ENCODE results near the gene CAPZB. TPM values are rescaled to one million over a fixed set of nuclear protein-coding genes. Genes with fewer than 3 reads are reported as not detected.

Gene CAPZB
- total and polyA plus RNA-seq, 7 donors: 179 to 284 (median 224) TPM

- Histone ChIP-seq H3K9me3 (no peaks in the 10 kb centered on the region), H3K27ac (peak overlapping the region; percentile 79), H3K27me3 (ENCODE audit: insufficient read depth in 3 of 3, low read length in 2 of 3) (no peaks in the 10 kb centered on the region), H3K4me1 (peaks cover 88% of the 10 kb centered on the region), H3K36me3 (ENCODE audit: insufficient read depth in 1 of 2, low read depth in 1 of 2) (no peaks in the 10 kb centered on the region), H3K4me3 (peak overlapping the region; percentile 15)
- ATAC-seq (peak in 1 of 4 donors; percentile 7), DNase-seq (peak; percentile 74 to 82)
- no peak for TF ChIP-seq CTCF (IDR thresholded peaks at IDR 0.05)
- intact Hi-C loops (cut with DNase I): loop anchor here in 1 of 2 donors (10.0 kb wide), 1 partner anchor 47 kb away; the partner anchor contains the start of gene CAPZB
- WGBS, 3 donors: 44 to 61% (median 48%) methylated on average over 17 of the region's 17 CpGs
Measured at GRCh38 chr1:19437891-19438294, 47.4 kb downstream of the CAPZB start.

- peak; percentile 71 to 83 for DNase-seq
- intact Hi-C loops (cut with DNase I): loop anchor here in 1 of 2 donors (10.0 kb wide), 1 partner anchor 48 kb away; the partner anchor contains the start of gene CAPZB
- peak; percentile 29 to 65 (median 48) for ATAC-seq
- Histone ChIP-seq H3K27ac (peak overlapping the region; percentile 79), H3K4me1 (peaks cover 94% of the 10 kb centered on the region), H3K9me3 (no peaks in the 10 kb centered on the region), H3K27me3 (ENCODE audit: insufficient read depth in 3 of 3, low read length in 2 of 3) (no peaks in the 10 kb centered on the region), H3K4me3 (peak overlapping the region; percentile 15), H3K36me3 (ENCODE audit: insufficient read depth in 1 of 2, low read depth in 1 of 2) (no peaks in the 10 kb centered on the region)
- WGBS, 3 donors: 27 to 40% (median 32%) methylated on average over 8 of the region's 8 CpGs
- TF ChIP-seq CTCF (IDR thresholded peaks at IDR 0.05): no peak
Measured at GRCh38 chr1:19436716-19437476, 48.4 kb downstream of the CAPZB start.

- no peak overlapping the region for H3K4me3 ChIP-seq
- peaks cover 96% of the 10 kb centered on the region for H3K4me1 ChIP-seq
Measured at GRCh38 chr1:19435851-19436455, 49.4 kb downstream of the CAPZB start.

GRCh38 chr1:19435181-19435580 lies 50.2 kb downstream of the CAPZB start:
- Histone ChIP-seq H3K4me1 (peaks cover 96% of the 10 kb centered on the region), H3K4me3 (no peak overlapping the region)

More at GRCh38 chr1:19435851-19436455, 49.4 kb downstream of the CAPZB start:
- TF ChIP-seq CTCF (IDR thresholded peaks at IDR 0.05): no peak
- Histone ChIP-seq H3K9me3 (no peaks in the 10 kb centered on the region), H3K36me3 (ENCODE audit: insufficient read depth in 1 of 2, low read depth in 1 of 2) (no peaks in the 10 kb centered on the region), H3K27ac (peak overlapping the region; percentile 79), H3K27me3 (ENCODE audit: insufficient read depth in 3 of 3, low read length in 2 of 3) (no peaks in the 10 kb centered on the region)
- DNase-seq (no peak), ATAC-seq (peak; percentile 67 to 83 (median 76))
- 56 to 70% (median 65%) methylated on average over 13 of the region's 13 CpGs for WGBS, 3 donors
- intact Hi-C loops (cut with DNase I): loop anchor here in 1 of 2 donors (10.0 kb wide), 1 partner anchor 49 kb away; the partner anchor contains the start of gene CAPZB

More at GRCh38 chr1:19435181-19435580, 50.2 kb downstream of the CAPZB start:
- TF ChIP-seq CTCF (IDR thresholded peaks at IDR 0.05): no peak
- no peak for DNase-seq
- no peak for ATAC-seq
- Histone ChIP-seq H3K36me3 (ENCODE audit: insufficient read depth in 1 of 2, low read depth in 1 of 2) (no peaks in the 10 kb centered on the region), H3K9me3 (no peaks in the 10 kb centered on the region), H3K27me3 (ENCODE audit: insufficient read depth in 3 of 3, low read length in 2 of 3) (no peaks in the 10 kb centered on the region), H3K27ac (peak overlapping the region; percentile 79)
- intact Hi-C loops (cut with DNase I): loop anchor here in 1 of 2 donors (10.0 kb wide), 1 partner anchor 50 kb away; the partner anchor contains the start of gene CAPZB
- WGBS, 3 donors: 43 to 61% (median 58%) methylated on average over 4 of the region's 4 CpGs
